Stimulated activated CD4-positive, alpha-beta T cell treated with anti-CD3 and anti-CD28 coated beads, Interleukin-2, amount 100 ng/mL, for 4 hours (primary cell): ENCODE measurements around the gene TDRD12.
A peak's percentile ranks its signal among the peaks of the same experiment; 100 is the strongest.
"Not testable (repeated sequence)": the region's sequence is repeated elsewhere in the genome, so short reads cannot be mapped to it uniquely, and the experiment has no call there.

Source experiments
- DNase-seq: peaks from one replicate; pipeline ENCODE4 v3.0.0-alpha.2; 2020; ENCODE audit warnings: low read depth

TDRD12 gene

GRCh38 chr19:32693151-32694108 is 26.1 kb upstream of the TDRD12 start:
- peak; percentile 9 for DNase-seq

- not testable (repeated sequence) for DNase-seq
Observed at GRCh38 chr19:32694316-32694715, 25.3 kb upstream of the TDRD12 start.

- not testable (repeated sequence) for DNase-seq
Observed at GRCh38 chr19:32694851-32695250, 24.7 kb upstream of the TDRD12 start.

GRCh38 chr19:32695506-32695905 is 24.1 kb upstream of the TDRD12 start:
- DNase-seq = not testable (repeated sequence)

GRCh38 chr19:32696771-32697170 is 22.8 kb upstream of the TDRD12 start:
- not testable (repeated sequence) for DNase-seq

GRCh38 chr19:32700129-32700528 is 19.4 kb upstream of the TDRD12 start:
- DNase-seq = not testable (repeated sequence)

- no peak for DNase-seq
Observed at GRCh38 chr19:32702010-32702409, 17.6 kb upstream of the TDRD12 start.

- DNase-seq = not testable (repeated sequence)
Observed at GRCh38 chr19:32704006-32704405, 15.6 kb upstream of the TDRD12 start.

GRCh38 chr19:32708457-32708856 is 11.1 kb upstream of the TDRD12 start:
- DNase-seq = peak; percentile 35

- DNase-seq = no peak
Observed at GRCh38 chr19:32709032-32709431, 10.5 kb upstream of the TDRD12 start.

GRCh38 chr19:32711747-32712146 is 7.8 kb upstream of the TDRD12 start:
- DNase-seq = no peak

- not testable (repeated sequence) for DNase-seq
Observed at GRCh38 chr19:32716203-32716602, 3.4 kb upstream of the TDRD12 start.

GRCh38 chr19:32717496-32717895 is 2.1 kb upstream of the TDRD12 start:
- DNase-seq = no peak

GRCh38 chr19:32718286-32718685 is 1.3 kb upstream of the TDRD12 start:
- no peak for DNase-seq

- no peak for DNase-seq
Observed at GRCh38 chr19:32720216-32720935, 809 bp downstream of the TDRD12 start.

- DNase-seq = no peak
Observed at GRCh38 chr19:32720936-32721250, 1.3 kb downstream of the TDRD12 start.

GRCh38 chr19:32735936-32736335 is 16.4 kb downstream of the TDRD12 start:
- no peak for DNase-seq

GRCh38 chr19:32743021-32743420 is 23.5 kb downstream of the TDRD12 start:
- no peak for DNase-seq

- no peak for DNase-seq
Observed at GRCh38 chr19:32743447-32743846, 23.9 kb downstream of the TDRD12 start.

GRCh38 chr19:32744555-32745325 is 25.2 kb downstream of the TDRD12 start:
- DNase-seq = no peak

- not testable (repeated sequence) for DNase-seq
Observed at GRCh38 chr19:32745594-32746251, 26.2 kb downstream of the TDRD12 start.
